Calu3 (cell line): ENCODE results near the gene FBXL19. TPM values are rescaled to one million over a fixed set of nuclear protein-coding genes. Genes with fewer than 3 reads are reported as not detected.

Experiments used
- BruUV-seq: library from RNA; stranded (reverse); fragments of 400-500 nt; replicated peaks from 2 replicates; lab custom pipeline; 2021; lab: Mats Ljungman, UMichigan
- CTCF ChIA-PET: fragments of 300-600 bp; sonication (Branson Sonifier 250); formaldehyde crosslinking; loops from one replicate; lab custom pipeline; 2022; ENCODE audit warnings: antibody characterized with exemption; lab: Charles Lee
- DNase-seq: peaks from one replicate; pipeline ENCODE4 v3.0.0; 2022
- H3K27ac Mint-ChIP-seq: one replicate; pipeline ENCODE4 v1.8.0; 2022; ENCODE audit warnings: mixed read lengths; ENCODE audit not compliant: unreplicated experiment
- H3K27me3 Mint-ChIP-seq: one replicate; pipeline ENCODE4 v1.8.0; 2022; ENCODE audit warnings: mixed read lengths; ENCODE audit not compliant: unreplicated experiment
- H3K36me3 Mint-ChIP-seq: one replicate; pipeline ENCODE4 v1.8.0; 2022; ENCODE audit warnings: mild to moderate bottlenecking, moderate library complexity, mixed read lengths; ENCODE audit not compliant: insufficient read depth, unreplicated experiment
- H3K4me1 Mint-ChIP-seq: one replicate; pipeline ENCODE4 v1.8.0; 2022; ENCODE audit warnings: mild to moderate bottlenecking, low read depth, mixed read lengths; ENCODE audit not compliant: unreplicated experiment
- H3K4me3 Mint-ChIP-seq: one replicate; pipeline ENCODE4 v1.8.0; 2022; ENCODE audit warnings: mild to moderate bottlenecking, low read depth, moderate library complexity, mixed read lengths; ENCODE audit not compliant: unreplicated experiment
- H3K9me3 Mint-ChIP-seq: one replicate; pipeline ENCODE4 v1.8.0; 2022; ENCODE audit warnings: low read depth, mixed read lengths; ENCODE audit not compliant: unreplicated experiment
- intact Hi-C: fragments of 100-400 bp; cut with micrococcal nuclease; formaldehyde crosslinking; loops from one replicate; pipeline ENCODE4 v1.10.0; 2022; ENCODE audit not compliant: unreplicated experiment
- total RNA-seq: library from RNA; stranded (reverse); gene quantifications from 2 replicates; pipeline ENCODE4 v1.2.3, GENCODE V29; 2022
- TF ChIP-seq, protein P1 (sequence below): fragments of 200-600 bp; IDR thresholded peaks from one replicate; pipeline ENCODE4 v1.8.0; 2022; ENCODE audit warnings: antibody characterized with exemption; ENCODE audit not compliant: unreplicated experiment

Gene FBXL19
- total RNA-seq, 1 experiment from 2014 or later: 43.2 TPM

GRCh38 chr16:30971298-30971697 is 47.9 kb downstream of the FBXL19 start:
- no TSS peak for BruUV-seq
- Mint-ChIP-seq H3K27me3 (no peaks in the 10 kb centered on the region), H3K4me3 (no peak overlapping the region), H3K9me3 (no peaks in the 10 kb centered on the region), H3K27ac (no peak overlapping the region), H3K4me1 (no peaks in the 10 kb centered on the region), H3K36me3 (peaks cover 79% of the 10 kb centered on the region)
- intact Hi-C loops: no loop called here
- CTCF ChIA-PET: interaction anchor here (0.6 kb wide), 1 partner anchor 197 kb away, joined by 3 read pairs; no protein-coding TSS in a partner anchor
- DNase-seq: no peak
- TF ChIP-seq, protein P1, sequence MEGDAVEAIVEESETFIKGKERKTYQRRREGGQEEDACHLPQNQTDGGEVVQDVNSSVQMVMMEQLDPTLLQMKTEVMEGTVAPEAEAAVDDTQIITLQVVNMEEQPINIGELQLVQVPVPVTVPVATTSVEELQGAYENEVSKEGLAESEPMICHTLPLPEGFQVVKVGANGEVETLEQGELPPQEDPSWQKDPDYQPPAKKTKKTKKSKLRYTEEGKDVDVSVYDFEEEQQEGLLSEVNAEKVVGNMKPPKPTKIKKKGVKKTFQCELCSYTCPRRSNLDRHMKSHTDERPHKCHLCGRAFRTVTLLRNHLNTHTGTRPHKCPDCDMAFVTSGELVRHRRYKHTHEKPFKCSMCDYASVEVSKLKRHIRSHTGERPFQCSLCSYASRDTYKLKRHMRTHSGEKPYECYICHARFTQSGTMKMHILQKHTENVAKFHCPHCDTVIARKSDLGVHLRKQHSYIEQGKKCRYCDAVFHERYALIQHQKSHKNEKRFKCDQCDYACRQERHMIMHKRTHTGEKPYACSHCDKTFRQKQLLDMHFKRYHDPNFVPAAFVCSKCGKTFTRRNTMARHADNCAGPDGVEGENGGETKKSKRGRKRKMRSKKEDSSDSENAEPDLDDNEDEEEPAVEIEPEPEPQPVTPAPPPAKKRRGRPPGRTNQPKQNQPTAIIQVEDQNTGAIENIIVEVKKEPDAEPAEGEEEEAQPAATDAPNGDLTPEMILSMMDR: no peak

DNA sequence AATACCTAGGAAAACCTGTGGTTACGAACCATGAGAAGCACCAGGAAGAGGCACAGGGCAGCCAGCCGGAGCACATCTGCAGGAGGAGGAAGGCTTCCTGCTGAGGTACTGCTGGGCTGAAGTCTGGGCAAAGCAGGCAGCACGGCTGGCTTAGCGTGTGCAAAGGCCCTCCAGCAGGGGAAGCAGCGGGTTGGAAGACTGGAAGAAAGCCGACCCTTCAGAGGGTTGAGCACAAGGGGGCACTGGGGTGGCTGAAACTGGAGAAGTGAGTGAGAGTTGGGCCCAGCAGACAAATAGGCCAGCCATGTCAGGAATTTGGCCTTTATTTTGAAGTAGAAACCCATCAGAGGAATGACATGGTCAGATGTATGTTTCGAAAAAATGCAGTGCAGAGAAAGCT is 49.5 kb downstream of the FBXL19 start:
- H3K36me3 Mint-ChIP-seq: peaks cover 71% of the 10 kb centered on the region
- BruUV-seq: no TSS peak
- no peaks in the 10 kb centered on the region for H3K4me1 Mint-ChIP-seq
- H3K9me3 Mint-ChIP-seq: no peaks in the 10 kb centered on the region
- no peak for DNase-seq
- intact Hi-C loops: no loop called here
- no peak overlapping the region for H3K4me3 Mint-ChIP-seq
- H3K27ac Mint-ChIP-seq: no peak overlapping the region
- CTCF ChIA-PET: no interaction called here
- H3K27me3 Mint-ChIP-seq: no peaks in the 10 kb centered on the region
- TF ChIP-seq, protein P1: no peak

DNA sequence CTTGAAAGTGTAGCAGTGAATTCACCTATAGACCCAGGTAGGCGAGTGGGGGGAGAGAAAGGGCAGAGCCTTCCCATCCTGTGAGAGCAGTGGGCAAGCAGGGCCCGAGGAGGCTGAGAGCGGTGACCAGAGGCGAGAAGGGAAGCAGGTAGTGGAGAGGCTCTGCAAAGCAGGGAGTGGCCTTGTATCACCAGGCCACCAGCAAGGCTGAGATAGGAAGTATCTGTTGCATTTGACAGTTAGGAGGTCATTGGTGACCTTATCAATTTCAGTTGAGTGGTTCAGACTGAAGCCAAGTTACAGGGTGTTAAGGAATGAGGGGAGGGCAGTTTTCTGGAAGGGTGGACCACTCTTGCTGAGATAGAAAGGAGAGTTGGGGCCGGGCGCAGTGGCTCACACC is 51.0 kb downstream of the FBXL19 start:
- H3K9me3 Mint-ChIP-seq: no peaks in the 10 kb centered on the region
- no peak overlapping the region for H3K27ac Mint-ChIP-seq
- no peak overlapping the region for H3K4me3 Mint-ChIP-seq
- H3K27me3 Mint-ChIP-seq: no peaks in the 10 kb centered on the region
- intact Hi-C loops: no loop called here
- CTCF ChIA-PET: no interaction called here
- no peaks in the 10 kb centered on the region for H3K4me1 Mint-ChIP-seq
- peaks cover 71% of the 10 kb centered on the region for H3K36me3 Mint-ChIP-seq
- no TSS peak for BruUV-seq
- no peak for DNase-seq
- TF ChIP-seq, protein P1: no peak

DNA sequence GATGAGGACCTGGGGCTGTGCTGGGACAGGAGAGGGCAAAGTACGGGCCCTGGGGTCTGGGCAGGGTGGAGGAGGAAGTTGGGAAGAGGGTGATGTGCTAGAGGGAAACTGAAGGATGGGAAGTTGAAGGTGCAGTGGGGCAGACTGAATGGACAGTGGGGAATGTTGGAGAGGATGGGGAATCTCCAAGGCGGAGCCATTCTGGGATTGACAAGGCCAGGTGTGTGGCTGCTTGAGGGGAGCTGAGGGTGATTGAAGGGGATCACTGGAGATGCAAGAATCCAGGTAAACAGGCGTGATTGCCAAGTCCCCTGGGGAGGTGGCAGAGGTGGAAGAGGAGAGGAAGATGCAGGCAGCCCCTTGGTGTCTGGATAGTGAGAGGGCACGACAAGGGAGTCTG is 53.1 kb downstream of the FBXL19 start:
- DNase-seq: no peak
- Mint-ChIP-seq H3K36me3 (peaks cover 74% of the 10 kb centered on the region), H3K27me3 (no peaks in the 10 kb centered on the region), H3K9me3 (no peaks in the 10 kb centered on the region), H3K27ac (peak overlapping the region; percentile 37), H3K4me3 (no peak overlapping the region), H3K4me1 (no peaks in the 10 kb centered on the region)
- intact Hi-C loops: no loop called here
- TF ChIP-seq, protein P1: no peak
- CTCF ChIA-PET: no interaction called here
- no TSS peak for BruUV-seq
